22Rv1 (cell line): ENCODE results near the gene KIF2C.

Source experiments
- ZFX ChIP-seq: fragments of 450-650 bp; IDR thresholded peaks from 2 replicates; pipeline ENCODE4 v1.6.1; 2017; ENCODE audit warnings: antibody characterized with exemption, borderline replicate concordance
- TF ChIP-seq, protein P1 (sequence below): fragments of 450-650 bp; IDR thresholded peaks from 2 replicates; pipeline ENCODE4 v1.5.1; 2017; ENCODE audit warnings: mild to moderate bottlenecking

DNA sequence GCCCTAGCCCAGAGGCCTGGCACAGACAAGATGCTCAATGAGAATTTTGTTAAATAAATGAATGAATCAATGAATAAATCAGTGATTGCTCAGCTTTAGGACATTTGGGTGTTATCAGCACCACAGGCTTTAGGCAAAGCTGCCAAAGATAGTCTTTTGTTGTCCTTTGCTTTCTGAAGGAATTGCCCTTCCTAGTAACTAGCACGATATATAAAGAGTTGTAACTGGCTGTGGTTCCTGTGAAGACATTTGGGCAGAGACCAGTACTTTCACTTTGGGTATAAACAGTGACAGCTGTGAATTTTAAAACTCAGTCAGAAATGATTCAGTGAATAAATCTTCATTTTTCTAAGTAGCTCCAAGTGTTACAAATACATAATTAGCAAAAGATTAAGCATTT lies 22.0 kb upstream of the KIF2C start:
- TF ChIP-seq, protein P1, sequence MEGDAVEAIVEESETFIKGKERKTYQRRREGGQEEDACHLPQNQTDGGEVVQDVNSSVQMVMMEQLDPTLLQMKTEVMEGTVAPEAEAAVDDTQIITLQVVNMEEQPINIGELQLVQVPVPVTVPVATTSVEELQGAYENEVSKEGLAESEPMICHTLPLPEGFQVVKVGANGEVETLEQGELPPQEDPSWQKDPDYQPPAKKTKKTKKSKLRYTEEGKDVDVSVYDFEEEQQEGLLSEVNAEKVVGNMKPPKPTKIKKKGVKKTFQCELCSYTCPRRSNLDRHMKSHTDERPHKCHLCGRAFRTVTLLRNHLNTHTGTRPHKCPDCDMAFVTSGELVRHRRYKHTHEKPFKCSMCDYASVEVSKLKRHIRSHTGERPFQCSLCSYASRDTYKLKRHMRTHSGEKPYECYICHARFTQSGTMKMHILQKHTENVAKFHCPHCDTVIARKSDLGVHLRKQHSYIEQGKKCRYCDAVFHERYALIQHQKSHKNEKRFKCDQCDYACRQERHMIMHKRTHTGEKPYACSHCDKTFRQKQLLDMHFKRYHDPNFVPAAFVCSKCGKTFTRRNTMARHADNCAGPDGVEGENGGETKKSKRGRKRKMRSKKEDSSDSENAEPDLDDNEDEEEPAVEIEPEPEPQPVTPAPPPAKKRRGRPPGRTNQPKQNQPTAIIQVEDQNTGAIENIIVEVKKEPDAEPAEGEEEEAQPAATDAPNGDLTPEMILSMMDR: no peak
- TF ChIP-seq ZFX: no peak
